H1 (cell line): ENCODE data around the gene UCN. TPM values are rescaled to one million over a fixed set of nuclear protein-coding genes. Genes with fewer than 3 reads are reported as not detected.

Experiments used
- TCF12 ChIP-seq: IDR thresholded peaks from 2 replicates; pipeline ENCODE4 v1.6.1; 2011; ENCODE audit warnings: low read depth, mild to moderate bottlenecking, low read length
- ZNF274 ChIP-seq: IDR thresholded peaks from 2 replicates; pipeline ENCODE4 v1.7.0; 2012; ENCODE audit warnings: low read length, borderline replicate concordance; ENCODE audit errors: extremely low read depth
- polyA plus RNA-seq, 7 experiments: library from polyadenylated mRNA; depleted of rRNA in 3 of 7; stranded (reverse) in 5 of 7; unstranded in 2 of 7; fragments of >200 nt in 5 of 7; fragments of 200-250 nt in 2 of 7; gene quantifications; 1 replicate in 5 of 7; 2 replicates in 1 of 7; 4 replicates in 1 of 7; pipeline versions ENCODE4 v1.2.1 to v1.2.3, GENCODE V29; 2011 to 2013; ENCODE audit warnings: missing spikeins in 2 of 7, mixed read lengths in 2 of 7
- total RNA-seq: library from RNA; stranded (reverse); fragmentation: NEBNext Ultra II Directional; extraction: Animal tissue kit (Norgen Biotek cat#: 25700); gene quantifications from 2 replicates; pipeline ENCODE4 v1.2.1, GENCODE V29; 2021
- TF ChIP-seq, protein P1 (sequence below): IDR thresholded peaks from 2 replicates; pipeline ENCODE4 v1.6.1; 2011; ENCODE audit warnings: low read depth, mild to moderate bottlenecking, low read length; ENCODE audit not compliant: insufficient read depth

The UCN gene
- total and polyA plus RNA-seq, 2 of the 8 experiments (the other 6 are each of a cell fraction or from before 2014, with no cell fraction given) = 0.35 TPM; not detected in 1

DNA sequence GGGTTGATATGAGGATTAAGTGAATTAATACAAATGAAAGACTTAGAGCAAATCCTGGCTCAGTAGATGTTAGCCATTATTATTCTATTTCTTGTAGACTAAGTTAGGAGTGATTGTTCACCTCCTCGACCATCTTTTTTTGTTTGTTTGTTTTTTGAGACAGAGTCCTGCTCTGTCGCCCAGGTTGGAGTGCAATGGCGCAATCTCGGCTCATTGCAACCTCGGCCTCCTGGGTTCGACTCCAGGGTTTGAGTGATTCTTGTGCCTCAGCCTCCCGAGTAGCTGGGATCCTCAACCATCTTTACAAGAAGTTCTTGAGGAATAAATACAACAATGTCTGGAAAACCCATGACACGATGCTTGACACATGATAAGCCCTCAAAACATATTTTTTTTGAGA, 13.3 kb downstream of the UCN start (continued):
- no peak for TF ChIP-seq TCF12
- TF ChIP-seq ZNF274 = no peak
- TF ChIP-seq, protein P1, sequence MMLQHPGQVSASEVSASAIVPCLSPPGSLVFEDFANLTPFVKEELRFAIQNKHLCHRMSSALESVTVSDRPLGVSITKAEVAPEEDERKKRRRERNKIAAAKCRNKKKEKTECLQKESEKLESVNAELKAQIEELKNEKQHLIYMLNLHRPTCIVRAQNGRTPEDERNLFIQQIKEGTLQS = no peak
